CD4-positive, alpha-beta T cell treated with Interleukin-12 subunit alpha and Interleukin-12 subunit beta, for 1 hour (primary cell): ENCODE data around the gene EIF4EBP2.

Experiments used
- DNase-seq: peaks from one replicate; pipeline ENCODE4 v3.0.0-alpha.2; 2020

The EIF4EBP2 gene, protein sequence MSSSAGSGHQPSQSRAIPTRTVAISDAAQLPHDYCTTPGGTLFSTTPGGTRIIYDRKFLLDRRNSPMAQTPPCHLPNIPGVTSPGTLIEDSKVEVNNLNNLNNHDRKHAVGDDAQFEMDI

DNA sequence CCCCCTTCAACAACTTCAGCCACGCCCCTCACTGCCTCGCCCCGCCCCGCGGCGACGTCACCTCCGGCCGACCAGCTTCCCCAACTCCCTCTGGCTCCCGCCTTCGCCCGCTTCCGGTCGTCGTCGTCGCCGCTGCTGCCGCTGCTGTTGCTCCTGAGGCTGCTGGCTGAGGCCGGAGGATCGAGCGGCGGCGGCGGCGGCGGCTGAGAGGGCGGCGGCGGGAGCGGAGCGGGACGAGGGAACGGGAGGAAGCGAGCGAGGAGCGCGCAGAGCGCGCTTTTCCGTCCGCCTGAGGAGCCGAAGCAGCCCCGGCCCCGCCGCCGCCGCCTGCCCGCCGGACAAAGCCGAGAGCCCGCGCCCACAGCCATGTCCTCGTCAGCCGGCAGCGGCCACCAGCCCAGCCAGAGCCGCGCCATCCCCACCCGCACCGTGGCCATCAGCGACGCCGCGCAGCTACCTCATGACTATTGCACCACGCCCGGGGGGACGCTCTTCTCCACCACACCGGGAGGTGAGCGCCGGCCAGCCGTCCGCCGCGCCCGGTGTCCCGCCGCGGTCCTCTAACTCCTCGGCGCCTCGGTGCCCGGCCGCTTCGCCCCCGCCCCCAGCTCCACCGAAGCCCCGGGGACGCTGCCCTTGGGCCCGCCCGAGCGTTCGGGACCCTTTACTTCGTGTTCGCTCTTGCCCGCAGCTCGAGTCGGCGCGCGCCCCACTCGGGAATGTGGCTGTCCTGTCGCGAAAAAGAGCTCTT lies at the start of gene EIF4EBP2:
Gene EIF4EBP2 (plus strand): TSS at position 110 of the 751 bp plus-strand sequence. CDS start 257 bp downstream, at position 367.
- peak; percentile 98 for DNase-seq

DNA sequence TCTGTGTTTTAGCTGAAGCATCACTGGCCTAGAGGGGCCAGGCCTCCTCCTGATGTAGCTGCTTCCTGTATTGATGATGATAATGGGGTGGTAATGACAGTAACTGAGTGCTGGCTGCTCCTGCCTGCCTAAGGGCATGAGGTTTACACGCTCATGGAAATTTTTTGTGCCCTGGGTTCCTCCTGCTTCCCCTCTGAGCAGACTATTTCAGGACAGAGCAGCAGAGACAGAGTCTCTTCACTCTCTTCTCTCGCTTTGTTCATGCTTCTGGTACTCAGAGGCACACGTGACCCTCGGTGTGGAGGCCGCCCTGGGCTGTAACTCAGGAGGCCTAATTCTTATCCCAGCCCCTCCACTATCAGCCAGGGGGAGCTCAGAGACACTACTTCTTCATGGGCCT lies 49.4 kb upstream of the EIF4EBP2 start:
- DNase-seq, result no peak

DNA sequence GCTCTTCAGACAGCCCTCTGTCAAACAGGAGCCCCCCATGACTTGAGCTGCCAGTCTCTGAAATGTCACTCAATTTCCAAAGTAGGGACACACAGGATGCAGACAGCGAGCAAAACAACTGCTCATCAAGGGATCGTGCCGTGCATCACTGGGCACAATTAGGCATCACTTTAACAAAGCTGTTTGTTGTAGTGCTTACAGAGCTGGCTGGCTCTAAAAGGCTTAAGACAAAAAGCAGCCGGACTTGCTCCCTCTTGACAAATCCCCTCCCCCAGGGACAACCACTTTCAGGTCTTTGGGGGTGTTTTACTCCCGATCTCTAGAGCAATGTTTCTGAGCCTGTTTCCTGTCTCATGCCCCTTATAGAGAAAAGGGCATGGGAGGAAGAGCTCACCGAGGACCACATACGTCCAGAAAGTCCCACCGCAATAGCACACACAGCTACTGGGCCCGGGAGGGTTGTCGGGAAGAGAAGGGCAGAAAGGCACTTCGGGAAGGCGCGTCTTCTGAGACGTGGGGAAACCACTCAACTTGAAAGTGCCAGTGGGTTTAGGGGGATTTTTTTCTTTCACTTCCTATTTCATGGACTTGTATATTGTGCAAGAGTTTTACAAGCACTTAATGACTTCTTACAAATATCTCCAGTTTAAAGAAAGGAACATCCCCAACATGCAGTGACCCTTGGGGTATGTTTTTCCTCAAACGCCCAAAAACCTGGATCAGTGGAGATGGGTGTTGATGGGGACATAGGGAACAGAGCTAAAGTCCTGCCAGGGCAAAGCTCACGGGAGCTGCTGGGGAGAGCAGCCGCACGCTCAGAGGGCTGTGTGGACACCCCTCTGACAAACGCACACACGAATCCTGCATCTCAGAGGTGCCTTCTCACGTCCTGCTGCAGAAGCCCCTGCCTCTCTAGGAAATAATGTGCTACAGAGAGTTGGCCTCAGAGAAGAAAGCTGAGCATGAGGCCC lies 48.6 kb upstream of the EIF4EBP2 start:
- peak; percentile 26 for DNase-seq

- DNase-seq, result no peak
These were observed 46.4 kb upstream of the EIF4EBP2 start for GRCh38 chr10:70357565-70357964.

DNA sequence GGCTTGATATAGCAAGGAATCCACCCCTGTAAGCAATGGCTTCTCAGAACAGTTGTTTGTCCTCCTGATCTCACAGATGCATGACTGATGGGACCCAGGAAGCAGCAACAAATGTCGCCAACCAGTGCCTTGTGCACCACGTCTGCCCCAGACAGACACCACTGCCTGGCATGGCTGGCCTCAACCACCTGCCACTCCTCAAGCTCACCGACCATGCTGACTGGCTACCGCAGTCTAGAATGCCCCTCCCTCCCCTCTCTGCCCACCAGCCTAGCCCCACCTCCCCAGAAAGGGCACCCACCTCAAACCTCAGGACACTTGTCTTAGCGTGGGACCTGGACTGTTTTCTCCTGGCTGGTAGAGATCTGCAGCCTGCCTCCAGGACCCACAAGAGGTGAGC lies 45.5 kb upstream of the EIF4EBP2 start:
- no peak for DNase-seq

DNA sequence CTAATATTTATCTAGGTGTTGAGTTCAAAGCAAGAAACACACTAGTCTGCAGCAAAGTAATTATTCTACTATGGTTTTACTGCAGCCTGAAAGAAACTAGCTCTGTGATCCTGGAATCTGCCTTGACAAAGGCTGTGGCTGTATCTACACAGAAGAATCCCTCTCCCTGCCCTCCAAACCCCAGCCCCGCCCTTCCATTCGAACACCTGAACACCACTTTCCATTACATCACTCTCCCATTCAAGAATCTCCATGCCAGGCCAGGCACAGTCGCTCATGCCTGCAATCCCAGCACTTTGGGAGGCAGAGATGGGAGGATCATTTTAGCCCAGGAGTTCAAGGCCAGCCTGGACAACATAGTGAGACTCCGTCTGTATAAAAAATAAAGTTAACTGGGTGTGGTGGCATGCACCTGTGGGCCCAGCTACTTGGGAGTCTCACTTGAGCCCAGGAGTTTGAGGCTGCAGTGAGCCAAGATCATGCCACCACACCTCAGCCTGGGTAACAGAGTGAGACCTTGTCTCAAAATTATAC lies 44.9 kb upstream of the EIF4EBP2 start:
- no peak for DNase-seq

- no peak for DNase-seq
These were observed 43.7 kb upstream of the EIF4EBP2 start for GRCh38 chr10:70360215-70360614.

DNA sequence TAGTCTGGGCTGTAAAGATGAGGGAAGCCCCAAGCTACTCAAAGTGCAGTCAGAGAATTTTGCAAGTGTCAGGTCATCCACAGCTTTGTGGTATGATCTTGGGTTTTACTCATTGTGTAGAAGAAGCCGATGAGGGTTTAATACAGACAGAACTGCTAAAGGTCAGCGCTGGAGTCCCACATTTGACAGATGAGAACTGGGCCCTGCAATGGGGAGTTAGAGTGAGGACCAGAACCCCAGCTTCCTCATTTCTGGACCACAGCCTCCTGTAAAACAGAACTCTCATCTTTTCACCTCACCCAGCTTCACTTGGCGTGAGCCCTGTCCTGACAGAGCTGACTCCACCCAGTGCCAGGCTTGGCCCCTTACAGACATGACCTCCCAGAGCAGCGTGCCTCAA lies 41.6 kb upstream of the EIF4EBP2 start:
- no peak for DNase-seq

DNA sequence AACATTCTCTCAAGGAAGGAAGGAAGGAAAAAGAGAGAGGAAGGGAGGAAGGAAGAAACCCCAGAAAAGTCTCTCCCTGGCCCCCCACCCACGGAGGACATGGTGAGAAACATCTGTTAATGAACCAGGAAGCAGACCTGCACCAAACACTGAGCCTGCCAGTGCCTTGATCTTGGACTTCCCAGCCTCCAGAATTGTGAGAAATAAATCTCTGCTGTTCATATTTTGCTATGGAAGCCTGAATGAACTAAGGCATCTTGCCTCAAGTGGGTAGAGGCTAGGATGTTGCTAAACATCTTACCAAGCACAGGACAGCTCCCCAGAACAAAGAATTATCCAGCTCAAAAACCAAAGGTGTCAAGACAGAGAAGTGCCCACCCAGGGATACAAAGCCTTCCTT lies 40.7 kb upstream of the EIF4EBP2 start:
- DNase-seq, result no peak

- DNase-seq, result peak; percentile 86
These were observed 39.8 kb upstream of the EIF4EBP2 start for GRCh38 chr10:70363971-70364771.

GRCh38 chr10:70364772-70365091 lies 39.2 kb upstream of the EIF4EBP2 start:
- DNase-seq, result no peak

DNA sequence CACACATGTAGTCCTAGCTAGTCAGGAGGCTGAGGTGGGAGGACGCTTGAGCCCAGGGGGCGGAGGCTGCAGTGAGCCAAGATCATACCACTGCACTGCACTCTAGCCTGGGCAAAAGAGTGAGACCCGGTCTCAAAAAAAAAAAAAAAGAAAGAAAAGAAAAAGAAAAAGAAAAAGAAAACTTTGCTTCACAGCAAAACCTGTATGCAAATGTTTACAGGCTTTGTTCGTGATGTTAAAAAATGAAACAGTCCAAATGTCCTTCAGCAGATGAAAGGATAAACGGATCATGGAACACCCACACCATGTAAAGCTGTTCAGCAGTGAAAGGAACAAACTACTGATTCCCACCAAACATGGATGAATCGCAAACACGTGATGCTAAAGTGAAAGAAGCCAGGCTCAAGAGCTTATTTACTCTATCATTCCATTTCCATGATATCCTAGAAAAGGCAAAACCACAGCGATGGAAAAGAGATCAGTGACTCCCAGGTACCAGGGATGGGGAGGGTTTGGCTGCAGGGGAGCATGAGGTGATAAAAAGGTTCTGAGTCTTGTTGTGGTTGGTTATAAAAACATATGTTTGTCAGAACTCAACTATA lies 36.6 kb upstream of the EIF4EBP2 start:
- no peak for DNase-seq

- DNase-seq, result no peak
These were observed 35.0 kb upstream of the EIF4EBP2 start for GRCh38 chr10:70368774-70369482.

GRCh38 chr10:70369498-70370018 lies 34.4 kb upstream of the EIF4EBP2 start:
- DNase-seq, result no peak

DNA sequence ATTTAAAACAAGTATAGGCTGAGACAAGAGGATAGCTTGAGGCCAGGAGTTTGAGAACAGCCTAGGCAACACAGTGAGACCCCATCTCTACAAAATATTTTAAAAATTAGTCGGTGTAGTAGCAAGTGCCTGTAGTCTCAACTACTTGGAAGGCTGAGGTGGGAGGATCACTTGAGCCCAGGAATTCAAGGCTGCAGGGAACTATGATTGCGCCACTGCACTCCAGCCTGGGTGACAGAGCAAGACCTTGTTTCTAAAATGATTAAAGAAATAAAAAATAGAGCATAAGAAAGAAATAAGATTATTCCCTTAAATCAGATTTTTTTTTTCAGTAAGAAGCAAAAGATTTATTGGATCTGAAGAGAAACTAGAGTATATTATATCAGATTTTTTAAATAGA lies 33.2 kb upstream of the EIF4EBP2 start:
- no peak for DNase-seq

DNA sequence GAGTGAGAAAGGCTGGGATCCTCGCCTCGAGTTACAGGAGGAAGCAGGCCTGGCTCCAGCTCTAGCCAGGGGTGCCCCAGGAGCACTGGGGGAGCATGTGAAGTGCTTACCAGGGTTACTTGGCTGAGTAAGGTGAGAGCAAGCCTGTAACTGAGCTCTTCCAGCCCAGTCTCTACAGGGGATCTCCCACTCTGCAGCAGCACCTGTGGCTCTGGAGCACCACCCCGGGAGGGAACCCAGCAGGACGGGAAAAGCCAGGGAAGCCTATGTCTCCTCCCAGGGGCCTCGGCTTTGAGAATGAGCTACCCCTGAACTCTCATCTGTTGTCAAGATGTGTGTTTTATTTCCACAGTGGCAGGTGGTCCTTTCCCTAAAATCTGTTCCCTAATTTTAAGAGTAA lies 32.1 kb upstream of the EIF4EBP2 start:
- no peak for DNase-seq

DNA sequence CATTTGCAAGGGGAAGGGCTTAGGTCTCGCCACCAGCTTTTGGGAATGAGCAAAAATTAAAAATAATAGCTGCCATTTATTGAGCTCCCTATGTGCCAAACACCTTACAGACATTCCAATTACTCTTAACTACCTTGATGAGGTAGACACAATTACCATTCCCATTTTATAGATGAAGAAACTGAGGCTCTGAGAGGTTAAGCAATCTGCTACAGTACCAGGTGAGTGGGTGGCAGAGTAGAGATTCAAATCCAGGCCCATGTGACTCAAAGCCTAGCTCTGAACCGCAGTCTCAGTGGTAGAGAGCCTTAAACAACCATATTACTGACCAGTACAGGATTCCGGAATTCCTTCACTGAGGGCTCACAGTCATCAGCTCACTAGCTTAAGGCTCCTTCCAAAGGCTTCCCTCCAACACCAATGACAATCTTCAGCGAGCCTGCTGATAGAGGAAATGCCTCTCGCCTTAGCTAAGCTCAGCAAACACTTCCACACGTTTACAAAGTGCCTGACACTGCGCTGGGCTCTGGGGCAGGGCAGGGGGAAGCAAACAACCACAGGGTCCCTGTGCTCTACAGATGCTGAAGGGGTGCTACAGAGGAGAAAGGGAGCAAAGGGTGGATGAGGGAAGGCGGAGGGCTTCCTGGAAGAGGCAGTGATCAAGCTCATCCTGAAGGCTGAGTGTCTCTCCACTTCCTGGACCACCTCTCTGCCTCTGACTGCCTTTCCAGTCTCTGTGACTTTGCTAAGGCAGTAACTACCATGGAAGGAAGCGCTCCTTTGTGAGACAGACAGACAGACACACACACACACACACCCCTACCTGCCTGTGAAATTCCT lies 28.9 kb upstream of the EIF4EBP2 start:
- DNase-seq, result no peak

GRCh38 chr10:70376436-70377378 lies 27.2 kb upstream of the EIF4EBP2 start:
- DNase-seq, result no peak

GRCh38 chr10:70378122-70378521 lies 25.8 kb upstream of the EIF4EBP2 start:
- no peak for DNase-seq
